DOHH2 (cell line): Measurements from ENCODE around the gene RAB32.
"Not testable (repeated sequence)": the region's sequence is repeated elsewhere in the genome, so short reads cannot be mapped to it uniquely, and the experiment has no call there.

Experiments
- H3F3A ChIP-seq: fragments of 200-600 bp; sonication (generic), shearing (Covaris generic); 2 replicates; pipeline ENCODE4 v1.6.0; 2016; ENCODE audit warnings: antibody characterized with exemption, mild to moderate bottlenecking; ENCODE audit not compliant: control insufficient read depth, insufficient read depth
- H3K27ac ChIP-seq: fragments of 200-600 bp; sonication (generic); 2 replicates; pipeline ENCODE4 v1.5.1; 2014; ENCODE audit warnings: low read depth, mild to moderate bottlenecking, low read length, moderate library complexity
- H3K27me3 ChIP-seq: fragments of 200-600 bp; sonication (generic); 2 replicates; pipeline ENCODE4 v1.6.1; 2014; ENCODE audit warnings: mild to moderate bottlenecking, low read length, mixed read lengths; ENCODE audit not compliant: control insufficient read depth
- H3K36me3 ChIP-seq: fragments of 200-600 bp; sonication (generic); 2 replicates; pipeline ENCODE4 v1.6.1; 2014; ENCODE audit warnings: mild to moderate bottlenecking, low read length, moderate library complexity, mixed read lengths; ENCODE audit not compliant: control insufficient read depth
- H3K4me1 ChIP-seq: fragments of 200-600 bp; sonication (generic); 2 replicates; pipeline ENCODE4 v1.6.1; 2014; ENCODE audit warnings: mild to moderate bottlenecking, low read length, mixed read lengths; ENCODE audit not compliant: control insufficient read depth
- H3K4me2 ChIP-seq: fragments of 200-600 bp; sonication (generic); 2 replicates; pipeline ENCODE4 v1.6.0; 2014; ENCODE audit warnings: mild to moderate bottlenecking, low read length, moderate library complexity
- H3K4me3 ChIP-seq: fragments of 200-600 bp; sonication (generic); 2 replicates; pipeline ENCODE4 v1.5.1; 2014; ENCODE audit warnings: mild to moderate bottlenecking, low read length, mixed read lengths
- H3K79me2 ChIP-seq: fragments of 200-600 bp; sonication (generic); 2 replicates; pipeline ENCODE4 v1.6.1; 2014; ENCODE audit warnings: mild to moderate bottlenecking, low read length, mixed read lengths; ENCODE audit not compliant: control insufficient read depth
- H3K9me2 ChIP-seq: fragments of 200-600 bp; sonication (generic); replicated peaks from 2 replicates; pipeline ENCODE4 v1.6.1; 2014; ENCODE audit warnings: mild to moderate bottlenecking, low read length, mixed read lengths; ENCODE audit not compliant: control insufficient read depth
- H3K9me3 ChIP-seq: fragments of 200-600 bp; sonication (generic); 2 replicates; pipeline ENCODE4 v1.6.1; 2014; ENCODE audit warnings: antibody characterized with exemption, low read length, mixed read lengths; ENCODE audit not compliant: control insufficient read depth, insufficient read depth
- H4K20me1 ChIP-seq: fragments of 200-600 bp; sonication (generic); 2 replicates; pipeline ENCODE4 v1.6.0; 2014; ENCODE audit warnings: low read depth, mild to moderate bottlenecking, antibody characterized with exemption, low read length, moderate library complexity; ENCODE audit not compliant: control insufficient read depth, insufficient read depth
- CTCF ChIP-seq: fragments of 200-600 bp; sonication (generic); IDR thresholded peaks from one replicate; pipeline ENCODE4 v1.5.1; 2014; ENCODE audit warnings: antibody characterized with exemption, mild to moderate bottlenecking, low read depth, low read length; ENCODE audit not compliant: poor library complexity, severe bottlenecking
- EZH2phosphoT487 ChIP-seq: fragments of 200-600 bp; sonication (generic); IDR thresholded peaks from 2 replicates; pipeline ENCODE4 v1.6.1; 2017; ENCODE audit warnings: borderline replicate concordance, mild to moderate bottlenecking, antibody characterized with exemption, low read length, moderate library complexity, mixed read lengths

Gene RAB32

DNA sequence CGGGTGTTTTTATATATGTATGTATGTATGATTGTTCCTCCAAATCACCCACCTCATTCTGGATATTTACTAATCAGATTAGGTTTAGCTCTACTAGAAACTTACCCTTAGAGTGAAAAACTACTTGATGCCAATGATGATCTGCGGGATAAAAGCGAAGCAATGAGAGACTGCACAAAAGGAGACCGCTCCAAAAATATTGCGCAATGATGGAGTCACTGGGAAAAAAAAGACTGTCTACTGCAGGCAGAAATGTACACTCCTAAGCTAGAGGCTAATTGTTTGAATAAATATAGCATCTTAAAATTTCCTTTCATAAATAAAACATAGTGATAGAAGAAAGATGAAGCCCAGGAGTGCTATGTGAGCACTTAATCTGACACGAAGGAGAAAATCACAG lies 7.3 kb downstream of the RAB32 start:
- no peaks in the 10 kb centered on the region for H3F3A ChIP-seq
- TF ChIP-seq EZH2phosphoT487 (no peak), CTCF (no peak)
- no peaks in the 10 kb centered on the region for H4K20me1 ChIP-seq
- no peaks in the 10 kb centered on the region for H3K4me1 ChIP-seq
- H3K9me3 ChIP-seq, result no peaks in the 10 kb centered on the region
- H3K27ac ChIP-seq, result no peak overlapping the region
- no peak overlapping the region for H3K4me2 ChIP-seq
- H3K9me2 ChIP-seq, result no peaks in the 10 kb centered on the region
- no peaks in the 10 kb centered on the region for H3K36me3 ChIP-seq
- H3K27me3 ChIP-seq, result no peaks in the 10 kb centered on the region
- H3K79me2 ChIP-seq, result no peaks in the 10 kb centered on the region
- H3K4me3 ChIP-seq, result no peak overlapping the region

GRCh38 chr6:146551545-146551944 lies 7.9 kb downstream of the RAB32 start:
- Histone ChIP-seq H3K79me2 (no peaks in the 10 kb centered on the region), H3F3A (no peaks in the 10 kb centered on the region), H3K4me3 (no peak overlapping the region), H3K9me2 (no peaks in the 10 kb centered on the region), H3K4me1 (no peaks in the 10 kb centered on the region), H3K27ac (no peak overlapping the region), H3K9me3 (no peaks in the 10 kb centered on the region), H3K36me3 (no peaks in the 10 kb centered on the region), H4K20me1 (no peaks in the 10 kb centered on the region), H3K27me3 (no peaks in the 10 kb centered on the region), H3K4me2 (no peak overlapping the region)
- no peak for TF ChIP-seq CTCF
- no peak for TF ChIP-seq EZH2phosphoT487

DNA sequence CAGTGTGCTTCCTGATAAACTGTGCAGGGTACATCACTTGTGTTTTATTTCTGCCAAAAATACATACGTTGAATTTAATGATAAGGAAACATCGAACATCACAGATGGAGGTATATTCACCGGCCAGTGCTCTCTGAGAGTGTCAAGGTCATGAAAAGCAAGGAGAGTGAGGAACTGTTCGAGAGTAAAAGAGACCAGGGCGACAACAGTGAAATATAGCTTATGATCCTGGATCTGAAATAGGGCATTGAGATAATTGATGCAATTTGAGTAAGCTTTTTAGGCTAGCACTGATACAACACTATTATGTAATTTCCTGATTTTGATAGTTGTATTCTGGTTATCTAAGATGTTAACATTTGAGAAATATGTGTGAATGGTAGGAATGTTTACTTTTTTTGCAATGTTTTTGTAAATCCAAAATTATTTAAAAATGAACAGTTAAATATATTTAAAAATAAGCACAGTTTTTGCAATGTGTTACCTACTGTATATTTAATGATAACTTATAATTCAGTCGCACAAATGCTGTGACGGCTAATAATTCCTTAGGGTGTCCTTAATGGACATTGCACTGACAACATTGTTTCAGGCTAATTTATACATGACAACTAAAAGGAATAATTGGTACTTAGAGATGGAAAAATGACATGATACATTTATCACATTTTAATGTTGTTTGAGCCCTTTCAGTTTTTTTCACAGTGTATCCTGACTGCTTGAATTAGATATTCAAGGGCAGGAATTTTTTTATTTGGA lies 9.9 kb downstream of the RAB32 start:
- Histone ChIP-seq H3K27ac (no peak overlapping the region), H3F3A (no peaks in the 10 kb centered on the region), H4K20me1 (no peaks in the 10 kb centered on the region), H3K4me2 (no peak overlapping the region), H3K4me3 (no peak overlapping the region), H3K27me3 (no peaks in the 10 kb centered on the region), H3K79me2 (no peaks in the 10 kb centered on the region), H3K4me1 (no peaks in the 10 kb centered on the region), H3K36me3 (no peaks in the 10 kb centered on the region), H3K9me3 (no peaks in the 10 kb centered on the region), H3K9me2 (no peaks in the 10 kb centered on the region)
- TF ChIP-seq EZH2phosphoT487 (no peak), CTCF (no peak)

DNA sequence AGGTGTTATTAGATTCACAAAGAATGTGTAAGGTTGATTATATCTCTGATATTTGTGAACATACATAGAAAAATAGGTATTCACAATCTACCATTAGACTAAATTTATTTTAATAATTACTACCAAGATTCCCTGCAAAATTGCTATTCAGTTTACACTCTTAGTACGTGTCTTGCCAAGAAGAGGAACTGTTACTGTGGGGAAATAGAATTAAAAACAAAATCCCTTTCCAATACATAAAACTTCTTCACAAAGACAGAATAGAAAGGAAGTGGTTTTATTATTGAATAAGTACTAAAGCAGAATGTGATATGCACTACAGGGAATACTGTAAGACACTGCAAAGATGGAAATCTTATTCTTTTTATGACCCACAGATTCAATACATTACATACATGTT lies 17.0 kb downstream of the RAB32 start:
- TF ChIP-seq CTCF (no peak), EZH2phosphoT487 (no peak)
- Histone ChIP-seq H3K79me2 (no peaks in the 10 kb centered on the region), H4K20me1 (no peaks in the 10 kb centered on the region), H3F3A (no peaks in the 10 kb centered on the region), H3K36me3 (no peaks in the 10 kb centered on the region), H3K4me1 (no peaks in the 10 kb centered on the region), H3K4me3 (no peak overlapping the region), H3K9me3 (no peaks in the 10 kb centered on the region), H3K4me2 (no peak overlapping the region), H3K27me3 (no peaks in the 10 kb centered on the region), H3K27ac (no peak overlapping the region), H3K9me2 (no peaks in the 10 kb centered on the region)

DNA sequence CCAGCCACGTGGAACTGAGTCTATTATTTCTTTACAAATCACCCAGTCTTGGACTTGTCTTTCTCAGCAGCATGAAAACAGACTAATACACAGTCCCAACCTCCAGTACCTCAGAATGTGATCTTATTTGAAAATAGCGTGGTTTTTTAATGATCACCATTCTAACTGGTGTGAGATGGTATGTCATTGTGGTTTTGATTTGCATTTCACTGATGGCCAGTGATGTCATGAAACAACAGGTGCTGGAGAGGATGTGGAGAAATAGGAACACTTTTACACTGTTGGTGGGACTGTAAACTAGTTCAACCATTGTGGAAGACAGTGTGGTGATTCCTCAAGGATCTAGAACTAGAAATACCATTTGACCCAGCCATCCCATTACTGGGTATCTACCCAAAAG lies 23.0 kb downstream of the RAB32 start:
- H3K36me3 ChIP-seq, H3K9me3 ChIP-seq, H3K27me3 ChIP-seq, H3F3A ChIP-seq, H3K4me3 ChIP-seq, H3K79me2 ChIP-seq, H4K20me1 ChIP-seq, H3K9me2 ChIP-seq, H3K4me2 ChIP-seq, H3K27ac ChIP-seq, H3K4me1 ChIP-seq: not testable (repeated sequence)
